H9 (cell line): Measurements from ENCODE around the gene PAIP1. TPM values are rescaled to one million over a fixed set of nuclear protein-coding genes. Genes with fewer than 3 reads are reported as not detected.

ENCODE experiments used
- DNase-seq: peaks from one replicate; pipeline ENCODE4 v3.0.0-alpha.2; 2017
- H2AFZ ChIP-seq: one replicate; pipeline ENCODE4 v1.6.1; 2013; ENCODE audit warnings: mild to moderate bottlenecking, low read length, control low read depth, moderate library complexity
- H2AK5ac ChIP-seq: 2 replicates; pipeline ENCODE4 v1.6.1; 2013; ENCODE audit warnings: low read length, control low read depth, mixed read lengths; ENCODE audit not compliant: insufficient read length
- H2BK120ac ChIP-seq: one replicate; pipeline ENCODE4 v1.6.1; 2013; ENCODE audit warnings: low read depth, mild to moderate bottlenecking, low read length, control low read depth, inconsistent platforms; ENCODE audit not compliant: poor library complexity, severe bottlenecking
- H2BK12ac ChIP-seq: 2 replicates; pipeline ENCODE4 v1.6.1; 2013; ENCODE audit warnings: low read length, control low read depth, mixed read lengths, low read depth; ENCODE audit not compliant: insufficient read length
- H2BK15ac ChIP-seq: 2 replicates; pipeline ENCODE4 v1.6.1; 2013; ENCODE audit warnings: low read depth, low read length, control low read depth
- H2BK20ac ChIP-seq: one replicate; pipeline ENCODE4 v1.6.1; 2013; ENCODE audit warnings: low read depth, mild to moderate bottlenecking, low read length, control low read depth, inconsistent platforms; ENCODE audit not compliant: poor library complexity, severe bottlenecking
- H2BK5ac ChIP-seq: 2 replicates; pipeline ENCODE4 v1.6.1; 2013; ENCODE audit warnings: low read length, control low read depth, mixed read lengths; ENCODE audit not compliant: insufficient read length
- H3K14ac ChIP-seq: 2 replicates; pipeline ENCODE4 v1.6.1; 2013; ENCODE audit warnings: low read length, control low read depth; ENCODE audit not compliant: insufficient read depth
- H3K18ac ChIP-seq: 2 replicates; pipeline ENCODE4 v1.6.1; 2013; ENCODE audit warnings: low read depth, mild to moderate bottlenecking, mixed read lengths, low read length, control low read depth; ENCODE audit not compliant: insufficient read length
- H3K23ac ChIP-seq: 2 replicates; pipeline ENCODE4 v1.6.1; 2013; ENCODE audit warnings: low read length, control low read depth, mixed read lengths, low read depth; ENCODE audit not compliant: insufficient read length
- H3K23me2 ChIP-seq: 2 replicates; pipeline ENCODE4 v1.6.1; 2013; ENCODE audit warnings: low read depth, mild to moderate bottlenecking, mixed read lengths, low read length, control low read depth; ENCODE audit not compliant: insufficient read length, poor library complexity, severe bottlenecking
- H3K27ac ChIP-seq: 2 replicates; pipeline ENCODE4 v1.5.1; 2013; ENCODE audit warnings: low read length, control low read depth, mixed read lengths, low read depth; ENCODE audit not compliant: insufficient read length
- H3K27me3 ChIP-seq: 2 replicates; pipeline ENCODE4 v1.6.1; 2013; ENCODE audit warnings: low read length, control low read depth, inconsistent platforms; ENCODE audit not compliant: insufficient read depth
- H3K4ac ChIP-seq: 2 replicates; pipeline ENCODE4 v1.6.1; 2013; ENCODE audit warnings: low read depth, mild to moderate bottlenecking, control low read depth, inconsistent platforms, low read length, moderate library complexity
- H3K4me1 ChIP-seq: 2 replicates; pipeline ENCODE4 v1.6.1; 2013; ENCODE audit warnings: low read length, control low read depth, inconsistent platforms; ENCODE audit not compliant: insufficient read depth
- H3K4me2 ChIP-seq: 2 replicates; pipeline ENCODE4 v1.6.1; 2013; ENCODE audit warnings: low read length, control low read depth, mixed read lengths; ENCODE audit not compliant: insufficient read length, insufficient read depth
- H3K56ac ChIP-seq: 2 replicates; pipeline ENCODE4 v1.6.1; 2013; ENCODE audit warnings: low read depth, mild to moderate bottlenecking, mixed read lengths, low read length, control low read depth; ENCODE audit not compliant: insufficient read length
- H3K79me1 ChIP-seq: 2 replicates; pipeline ENCODE4 v1.6.1; 2013; ENCODE audit warnings: low read depth, mild to moderate bottlenecking, moderate library complexity, low read length, control low read depth, inconsistent platforms; ENCODE audit not compliant: insufficient read depth, poor library complexity, severe bottlenecking
- H3K79me2 ChIP-seq: 2 replicates; pipeline ENCODE4 v1.6.1; 2013; ENCODE audit warnings: low read length, control low read depth, inconsistent platforms; ENCODE audit not compliant: insufficient read depth
- H3K9ac ChIP-seq: 2 replicates; pipeline ENCODE4 v1.6.1; 2013; ENCODE audit warnings: low read length, control low read depth, mixed read lengths; ENCODE audit not compliant: insufficient read length; ENCODE audit errors: extremely low read depth
- H3K9me3 ChIP-seq: one replicate; pipeline ENCODE4 v1.6.1; 2013; ENCODE audit warnings: low read depth, low read length, inconsistent platforms; ENCODE audit not compliant: control insufficient read depth
- H3T11ph ChIP-seq: one replicate; pipeline ENCODE4 v1.6.1; 2013; ENCODE audit warnings: mild to moderate bottlenecking, low read length, control low read depth, inconsistent platforms
- H4K20me1 ChIP-seq: one replicate; pipeline ENCODE4 v1.6.1; 2013; ENCODE audit not compliant: control insufficient read depth, insufficient read length, insufficient read depth
- H4K5ac ChIP-seq: 2 replicates; pipeline ENCODE4 v1.6.1; 2013; ENCODE audit warnings: low read depth, mild to moderate bottlenecking, mixed read lengths, low read length, control low read depth; ENCODE audit not compliant: insufficient read length
- H4K8ac ChIP-seq: replicated peaks from 2 replicates; pipeline ENCODE4 v1.6.1; 2013; ENCODE audit warnings: low read length, control low read depth, mixed read lengths, low read depth; ENCODE audit not compliant: insufficient read length
- H4K91ac ChIP-seq: 2 replicates; pipeline ENCODE4 v1.6.1; 2013; ENCODE audit warnings: low read depth, mild to moderate bottlenecking, moderate library complexity, mixed read lengths, low read length, control low read depth; ENCODE audit not compliant: insufficient read length
- H3K27ac Mint-ChIP-seq, 3 experiments: 2 replicates in 2 of 3; 3 replicates in 1 of 3; pipeline ENCODE4 v1.8.0; 2020 to 2021; ENCODE audit warnings: mixed read lengths in 3 of 3, mild to moderate bottlenecking in 1 of 3, moderate library complexity in 1 of 3
- H3K27me3 Mint-ChIP-seq: 2 replicates; pipeline ENCODE4 v1.8.0; 2021; ENCODE audit warnings: low read depth, mild to moderate bottlenecking, moderate library complexity, mixed read lengths
- H3K36me3 Mint-ChIP-seq, 3 experiments: 2 replicates in 2 of 3; 3 replicates in 1 of 3; pipeline ENCODE4 v1.8.0; 2020 to 2021; ENCODE audit warnings: low read depth in 3 of 3, mixed read lengths in 3 of 3; ENCODE audit not compliant: insufficient read depth in 1 of 3
- H3K4me1 Mint-ChIP-seq, 2 experiments: 2 replicates each; pipeline ENCODE4 v1.8.0; 2020; ENCODE audit warnings: mixed read lengths in 2 of 2
- H3K4me3 Mint-ChIP-seq, 2 experiments: 2 replicates in 1 of 2; 3 replicates in 1 of 2; pipeline ENCODE4 v1.8.0; 2020 to 2021; ENCODE audit warnings: mild to moderate bottlenecking in 2 of 2, mixed read lengths in 2 of 2, moderate library complexity in 1 of 2
- H3K9me3 Mint-ChIP-seq, 2 experiments: 2 replicates in 1 of 2; 3 replicates in 1 of 2; pipeline ENCODE4 v1.8.0; 2020; ENCODE audit warnings: mild to moderate bottlenecking in 2 of 2, mixed read lengths in 2 of 2, moderate library complexity in 1 of 2
- CTCF ChIP-seq: fragments of 200-600 bp; sonication (generic); conservative IDR thresholded peaks from 3 replicates; pipeline ENCODE4 v1.8.0; 2021; ENCODE audit warnings: antibody characterized with exemption, mild to moderate bottlenecking
- WGBS: extraction: QIAGEN DNeasy Blood & Tissue Kit; methylation state at CpG from one replicate; pipeline ENCODE4 v1.1.7; 2013; ENCODE audit warnings: missing lambda C conversion rate, low lambda C conversion rate, mixed read lengths; ENCODE audit not compliant: insufficient read length; ENCODE audit errors: extremely low coverage; 5-methylcytosine and 5-hydroxymethylcytosine counted together
- total RNA-seq: library from RNA; stranded (reverse); gene quantifications from 2 replicates; pipeline ENCODE4 v1.2.1, GENCODE V29; 2021

The PAIP1 gene
- total RNA-seq, 1 experiment from 2014 or later, result 92.9 TPM

GRCh38 chr5:43514471-43514815 lies 42.4 kb downstream of the PAIP1 start:
- DNase-seq, result no peak
- H3K27ac ChIP-seq, result peak overlapping the region; percentile 85
- no peak overlapping the region for H4K5ac ChIP-seq
- no peak overlapping the region for H2BK120ac ChIP-seq
- Mint-ChIP-seq H3K27me3 (peaks cover 4% of the 10 kb centered on the region; the same call in 1 of the 2 replicates), H3K36me3 (peaks cover 24 to 26% (median 25%) of the 10 kb centered on the region in 3 experiments), H3K4me1 (peaks cover 15 to 16% of the 10 kb centered on the region in 2 experiments), H3K9me3 (peaks cover 17 to 20% of the 10 kb centered on the region in 2 experiments), H3K27ac (peak overlapping the region; percentile 97 to 98 (median 98)), H3K4me3 (peak overlapping the region; percentile 93 to 94)
- peak overlapping the region; percentile 85; the same call in 1 of the 2 replicates for H3K14ac ChIP-seq
- H3K9ac ChIP-seq, result peak overlapping the region; percentile 90
- H3K9me3 ChIP-seq, result no peaks in the 10 kb centered on the region
- H3K27me3 ChIP-seq, result no peaks in the 10 kb centered on the region
- H2BK12ac ChIP-seq, result no peak overlapping the region
- no CpG with 5 or more reads among the region's 6 CpGs for WGBS
- H3K79me2 ChIP-seq, result no peaks in the 10 kb centered on the region; the same call in 1 of the 2 replicates
- H3K23me2 ChIP-seq, result peaks cover 6% of the 10 kb centered on the region
- H3K18ac ChIP-seq, result peak overlapping the region; percentile 85
- no peak overlapping the region for H2BK15ac ChIP-seq
- H3K4me1 ChIP-seq, result no peaks in the 10 kb centered on the region; the same call in 1 of the 2 replicates
- no peak overlapping the region; the same call in 1 of the 2 replicates for H3K4ac ChIP-seq
- peak overlapping the region; percentile 9 for H2AFZ ChIP-seq
- H4K20me1 ChIP-seq, result no peaks in the 10 kb centered on the region
- H2BK20ac ChIP-seq, result no peak overlapping the region
- no peak for TF ChIP-seq CTCF
- H3T11ph ChIP-seq, result no peak overlapping the region
- peak overlapping the region; percentile 61 for H3K4me2 ChIP-seq
- H4K91ac ChIP-seq, result no peak overlapping the region
- H2AK5ac ChIP-seq, result no peak overlapping the region
- H3K56ac ChIP-seq, result peak overlapping the region; percentile 3
- peak overlapping the region; percentile 9 for H2BK5ac ChIP-seq
- no peak overlapping the region for H3K23ac ChIP-seq
- H4K8ac ChIP-seq, result no peak overlapping the region
- H3K79me1 ChIP-seq, result no peaks in the 10 kb centered on the region
